GM13976 (cell line): ENCODE results near the gene TLCD3A.

Source experiments
- DNase-seq: peaks from one replicate; pipeline ENCODE4 v3.0.0; 2012; ENCODE audit warnings: low spot score
- CTCF ChIP-seq: IDR thresholded peaks from 2 replicates; pipeline ENCODE4 v1.5.1; 2012; ENCODE audit warnings: borderline replicate concordance, mild to moderate bottlenecking; ENCODE audit not compliant: insufficient read depth; ENCODE audit errors: extremely low read depth, missing control alignments, control extremely low read depth
- in situ Hi-C: fragments of 300-500 bp; cut with MboI; formaldehyde crosslinking; loops from one replicate; pipeline ENCODE4 v1.12.0; 2022; ENCODE audit warnings: low sequenced_read_pairs, mixed read lengths, inconsistent platforms; ENCODE audit not compliant: unreplicated experiment

Gene TLCD3A

GRCh38 chr17:705863-706262 lies 26.5 kb upstream of the TLCD3A start:
- no peak for DNase-seq
- no peak for TF ChIP-seq CTCF
- in situ Hi-C loops, result no loop called here

GRCh38 chr17:708132-708531 lies 24.3 kb upstream of the TLCD3A start:
- in situ Hi-C loops, result no loop called here
- no peak for TF ChIP-seq CTCF
- no peak for DNase-seq

GRCh38 chr17:718075-718474 lies 14.3 kb upstream of the TLCD3A start:
- DNase-seq, result no peak
- in situ Hi-C loops, result no loop called here
- TF ChIP-seq CTCF, result no peak

- no peak for DNase-seq
- TF ChIP-seq CTCF, result no peak
- in situ Hi-C loops, result no loop called here
Measured at GRCh38 chr17:720706-721539, 11.5 kb upstream of the TLCD3A start.

GRCh38 chr17:721540-721937 lies 10.9 kb upstream of the TLCD3A start:
- in situ Hi-C loops, result no loop called here
- no peak for DNase-seq
- TF ChIP-seq CTCF, result no peak

GRCh38 chr17:725084-725483 lies 7.3 kb upstream of the TLCD3A start:
- DNase-seq, result no peak
- in situ Hi-C loops, result no loop called here
- TF ChIP-seq CTCF, result no peak
